ENCODE results near the gene TTC6. TPM values are rescaled to one million over a fixed set of nuclear protein-coding genes. Genes with fewer than 3 reads are reported as not detected.

TTC6 gene
- total and polyA plus RNA-seq, 2 of the 4 experiments (the other 2 are of a cell fraction), result under 0.01 to 0.12 TPM

- dilution Hi-C loops (cut with HindIII; ENCODE audit: low sequenced_read_pairs, unreplicated experiment) (no loop called here), intact Hi-C loops (cut with micrococcal nuclease) (no loop called here), in situ Hi-C loops (cut with MboI; ENCODE audit: low sequenced_read_pairs) (loop anchor here (10.0 kb wide), 1 partner anchor 342 kb away; no protein-coding TSS in a partner anchor)
- no peaks in the 10 kb centered on the region for H3K79me1 ChIP-seq (ENCODE audit: low read depth in 1 of 2, low read length in 2 of 2)
- ATAC-seq (ENCODE audit: low read depth), result no peak
- no peak overlapping the region for H2BK20ac ChIP-seq (ENCODE audit: low read depth, low read length)
- H4K20me1 ChIP-seq (ENCODE audit: insufficient read depth, low read length), result peaks cover 8% of the 10 kb centered on the region; the same call in 1 of the 2 replicates
- no peak overlapping the region for H4K91ac ChIP-seq (ENCODE audit: insufficient read depth, low read depth, low read length)
- no peak overlapping the region for H3K4ac ChIP-seq (ENCODE audit: low read depth, low read length)
- no peak overlapping the region for H2BK15ac ChIP-seq (ENCODE audit: low read depth, low read length)
- H2AFZ ChIP-seq (replicated peaks; ENCODE audit: low read length, poor library complexity), result no peak overlapping the region
- no peak overlapping the region for H4K5ac ChIP-seq (ENCODE audit: low read depth, low read length)
- H3K23ac ChIP-seq (ENCODE audit: low read depth, low read length), result no peak overlapping the region
- H3K27me3 ChIP-seq (ENCODE audit: control insufficient read depth, insufficient read depth, low read length), result peaks cover 89% of the 10 kb centered on the region
- no peak overlapping the region for H3K9ac ChIP-seq (ENCODE audit: low read depth, low read length)
- no peak overlapping the region for H3K18ac ChIP-seq (ENCODE audit: low read depth, low read length)
- ChIA-PET POLR2A (ENCODE audit: unreplicated experiment) (no interaction called here), CTCF (interaction anchor here (1.0 kb wide), 1 partner anchor 357 kb away, joined by 3 read pairs; no protein-coding TSS in a partner anchor)
- TF ChIP-seq MAFK (IDR thresholded peaks at IDR 0.05; ENCODE audit: low read depth, low read length) (no peak), RFX5 (IDR thresholded peaks at IDR 0.05; ENCODE audit: low read depth, low read length) (no peak)
- H3K56ac ChIP-seq (ENCODE audit: extremely low read depth, insufficient read depth, low read length), result no peak overlapping the region
- H2BK5ac ChIP-seq (ENCODE audit: low read depth, low read length, poor library complexity, severe bottlenecking), result no peak overlapping the region
- no peak overlapping the region for H2BK120ac ChIP-seq (ENCODE audit: low read depth, low read length)
- no peak for DNase-seq
- no peak overlapping the region for H3K14ac ChIP-seq (replicated peaks; ENCODE audit: low read depth, low read length)
- peaks cover 3% of the 10 kb centered on the region; the same call in 1 of the 2 replicates for H3K4me1 ChIP-seq (ENCODE audit: control insufficient read depth, insufficient read depth, low read length)
- H3K9me3 ChIP-seq (ENCODE audit: control insufficient read depth, insufficient read depth, low read length), result peaks cover 22% of the 10 kb centered on the region; the same call in 1 of the 2 replicates
- H3K27ac ChIP-seq (ENCODE audit: insufficient read depth, low read length), result no peak overlapping the region
- no peak overlapping the region for H3K4me2 ChIP-seq (ENCODE audit: low read depth, low read length)
- H4K8ac ChIP-seq (ENCODE audit: low read depth in 2 of 2, low read length in 2 of 2), result no peak overlapping the region
- no peak overlapping the region for H2AK9ac ChIP-seq (replicated peaks; ENCODE audit: low read depth, low read length, poor library complexity)
- H3K4me3 ChIP-seq (ENCODE audit: insufficient read depth, low read depth, low read length), result no peak overlapping the region
- no CpG with 5 or more reads among the region's 4 CpGs for WGBS, 2 experiments (ENCODE audit: extremely low coverage in 2 of 2, insufficient read length in 1 of 2)
- BruUV-seq (replicated peaks), result no TSS peak
- H3K9me1 ChIP-seq (ENCODE audit: insufficient read depth, low read length), result no peaks in the 10 kb centered on the region
- no peaks in the 10 kb centered on the region for H3K36me3 ChIP-seq (ENCODE audit: control insufficient read depth, insufficient read depth, low read length)
- H2AK5ac ChIP-seq (ENCODE audit: low read depth, low read length), result no peak overlapping the region
Measured at GRCh38 chr14:37587131-37587803, 8.2 kb upstream of the TTC6 start.

Data from IMR-90 (cell line).